ENCODE data around the gene SCUBE3. TPM values are rescaled to one million over a fixed set of nuclear protein-coding genes. Genes with fewer than 3 reads are reported as not detected.

SCUBE3 gene
- total and polyA plus RNA-seq, 2 experiments from 2014 or later, result 8.7 to 10.2 TPM

DNA sequence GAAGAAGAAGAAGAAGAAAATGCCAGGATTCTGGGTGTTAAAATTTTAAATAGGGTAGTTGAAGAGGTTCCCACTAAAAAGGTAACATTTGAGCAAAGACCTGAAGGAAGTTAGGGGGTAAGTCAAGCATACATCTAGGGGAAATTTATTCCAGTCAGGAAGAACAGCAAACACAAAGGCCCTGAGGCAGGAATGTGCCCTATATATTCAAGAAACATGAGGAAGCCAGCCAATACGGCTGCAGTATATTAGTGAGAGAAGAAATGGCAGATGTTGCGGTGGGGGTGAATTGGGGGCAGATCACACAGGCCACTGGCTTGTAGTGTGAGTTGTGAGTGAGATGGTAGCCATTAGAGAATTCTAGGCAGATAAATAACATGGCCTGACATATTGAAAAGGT is 51.8 kb downstream of the SCUBE3 start:
- Histone ChIP-seq H3K9me2 (replicated peaks; ENCODE audit: insufficient read depth) (no peaks in the 10 kb centered on the region), H3K36me3 (replicated peaks; ENCODE audit: insufficient read depth, low read depth) (no peaks in the 10 kb centered on the region), H3K27ac (no peak overlapping the region), H3K27me3 (no peaks in the 10 kb centered on the region), H3K4me1 (ENCODE audit: insufficient read depth) (peaks cover 13% of the 10 kb centered on the region), H3K4me3 (no peak overlapping the region), H4K20me1 (ENCODE audit: insufficient read depth, poor library complexity, severe bottlenecking) (no peaks in the 10 kb centered on the region), H3K4me2 (no peak overlapping the region), H3K9me3 (ENCODE audit: low read depth) (no peaks in the 10 kb centered on the region), H3K79me2 (peaks cover 20% of the 10 kb centered on the region), H2AFZ (no peak overlapping the region)
- WGBS (ENCODE audit: low lambda C conversion rate, missing lambda C conversion rate), result 85% methylated on average over 2 of the region's 2 CpGs
- TF ChIP-seq EZH2 (IDR thresholded peaks at IDR 0.05; ENCODE audit: borderline replicate concordance) (no peak), EZH2phosphoT487 (IDR thresholded peaks at IDR 0.05; ENCODE audit: low read depth, severe bottlenecking, unreplicated experiment) (no peak)
- TF ChIP-seq, protein P1, sequence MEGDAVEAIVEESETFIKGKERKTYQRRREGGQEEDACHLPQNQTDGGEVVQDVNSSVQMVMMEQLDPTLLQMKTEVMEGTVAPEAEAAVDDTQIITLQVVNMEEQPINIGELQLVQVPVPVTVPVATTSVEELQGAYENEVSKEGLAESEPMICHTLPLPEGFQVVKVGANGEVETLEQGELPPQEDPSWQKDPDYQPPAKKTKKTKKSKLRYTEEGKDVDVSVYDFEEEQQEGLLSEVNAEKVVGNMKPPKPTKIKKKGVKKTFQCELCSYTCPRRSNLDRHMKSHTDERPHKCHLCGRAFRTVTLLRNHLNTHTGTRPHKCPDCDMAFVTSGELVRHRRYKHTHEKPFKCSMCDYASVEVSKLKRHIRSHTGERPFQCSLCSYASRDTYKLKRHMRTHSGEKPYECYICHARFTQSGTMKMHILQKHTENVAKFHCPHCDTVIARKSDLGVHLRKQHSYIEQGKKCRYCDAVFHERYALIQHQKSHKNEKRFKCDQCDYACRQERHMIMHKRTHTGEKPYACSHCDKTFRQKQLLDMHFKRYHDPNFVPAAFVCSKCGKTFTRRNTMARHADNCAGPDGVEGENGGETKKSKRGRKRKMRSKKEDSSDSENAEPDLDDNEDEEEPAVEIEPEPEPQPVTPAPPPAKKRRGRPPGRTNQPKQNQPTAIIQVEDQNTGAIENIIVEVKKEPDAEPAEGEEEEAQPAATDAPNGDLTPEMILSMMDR (IDR thresholded peaks at IDR 0.05; ENCODE audit: poor library complexity), result no peak
- DNase-seq (ENCODE audit: low spot score), result no peak

DNA sequence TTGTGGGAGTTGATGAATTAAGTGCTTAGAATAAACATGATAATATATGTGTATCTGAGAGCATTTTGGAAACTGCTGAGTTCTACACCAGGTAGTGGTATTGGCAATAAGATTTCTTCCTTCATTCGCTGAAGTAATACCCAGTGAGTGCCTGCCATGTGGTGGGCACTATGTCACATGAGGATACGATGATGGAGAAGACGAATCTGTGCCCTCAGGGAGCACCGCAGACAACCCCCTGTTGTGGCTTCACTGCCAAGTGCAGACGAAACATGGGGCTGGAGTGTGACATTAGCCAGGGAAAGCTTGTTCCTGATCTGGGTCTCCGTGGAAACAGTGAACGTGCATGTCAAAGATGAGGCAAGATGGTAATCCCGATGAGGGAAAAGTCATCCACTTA is 53.7 kb downstream of the SCUBE3 start:
- Histone ChIP-seq H3K27me3 (no peaks in the 10 kb centered on the region), H3K4me3 (no peak overlapping the region), H2AFZ (no peak overlapping the region), H3K4me1 (ENCODE audit: insufficient read depth) (peaks cover 7% of the 10 kb centered on the region), H3K9me3 (ENCODE audit: low read depth) (no peaks in the 10 kb centered on the region), H3K27ac (no peak overlapping the region), H4K20me1 (ENCODE audit: insufficient read depth, poor library complexity, severe bottlenecking) (no peaks in the 10 kb centered on the region), H3K36me3 (replicated peaks; ENCODE audit: insufficient read depth, low read depth) (no peaks in the 10 kb centered on the region), H3K79me2 (peaks cover 17% of the 10 kb centered on the region), H3K4me2 (no peak overlapping the region), H3K9me2 (replicated peaks; ENCODE audit: insufficient read depth) (no peaks in the 10 kb centered on the region)
- WGBS (ENCODE audit: low lambda C conversion rate, missing lambda C conversion rate), result 83% methylated on average over 8 of the region's 8 CpGs
- no peak for DNase-seq (ENCODE audit: low spot score)
- TF ChIP-seq EZH2phosphoT487 (IDR thresholded peaks at IDR 0.05; ENCODE audit: low read depth, severe bottlenecking, unreplicated experiment) (no peak), EZH2 (IDR thresholded peaks at IDR 0.05; ENCODE audit: borderline replicate concordance) (no peak)
- TF ChIP-seq, protein P1 (IDR thresholded peaks at IDR 0.05; ENCODE audit: poor library complexity), result no peak

DNA sequence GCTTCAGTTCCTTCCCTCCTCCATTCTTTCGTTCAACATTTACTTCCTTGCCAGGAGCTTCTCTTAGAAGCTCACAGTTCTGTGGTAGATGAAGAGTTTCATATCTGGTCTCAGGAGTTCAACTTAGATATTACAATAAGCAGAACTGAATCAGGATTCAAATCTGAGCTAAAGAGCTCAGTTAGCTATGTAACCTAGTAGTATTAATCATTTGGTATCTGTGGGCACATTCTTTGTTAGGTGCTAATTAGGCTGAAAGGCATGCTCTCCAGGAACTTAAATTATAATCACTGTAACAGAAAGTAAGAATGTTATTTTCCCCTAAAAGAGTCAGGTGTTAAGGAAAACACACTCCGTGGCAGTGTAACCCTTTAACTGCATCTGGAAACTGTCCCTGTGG is 54.1 kb downstream of the SCUBE3 start:
- no peaks in the 10 kb centered on the region for H4K20me1 ChIP-seq (ENCODE audit: insufficient read depth, poor library complexity, severe bottlenecking)
- 68% methylated on average over 2 of the region's 2 CpGs for WGBS (ENCODE audit: low lambda C conversion rate, missing lambda C conversion rate)
- no peak for DNase-seq (ENCODE audit: low spot score)
- peaks cover 7% of the 10 kb centered on the region for H3K4me1 ChIP-seq (ENCODE audit: insufficient read depth)
- H3K4me2 ChIP-seq, result no peak overlapping the region
- H3K4me3 ChIP-seq, result no peak overlapping the region
- no peak overlapping the region for H2AFZ ChIP-seq
- H3K9me2 ChIP-seq (replicated peaks; ENCODE audit: insufficient read depth), result no peaks in the 10 kb centered on the region
- no peaks in the 10 kb centered on the region for H3K9me3 ChIP-seq (ENCODE audit: low read depth)
- H3K79me2 ChIP-seq, result peaks cover 17% of the 10 kb centered on the region
- no peaks in the 10 kb centered on the region for H3K36me3 ChIP-seq (replicated peaks; ENCODE audit: insufficient read depth, low read depth)
- TF ChIP-seq, protein P1 (IDR thresholded peaks at IDR 0.05; ENCODE audit: poor library complexity), result no peak
- TF ChIP-seq EZH2 (IDR thresholded peaks at IDR 0.05; ENCODE audit: borderline replicate concordance), result no peak
- TF ChIP-seq EZH2phosphoT487 (IDR thresholded peaks at IDR 0.05; ENCODE audit: low read depth, severe bottlenecking, unreplicated experiment), result no peak
- H3K27me3 ChIP-seq, result no peaks in the 10 kb centered on the region
- no peak overlapping the region for H3K27ac ChIP-seq

DNA sequence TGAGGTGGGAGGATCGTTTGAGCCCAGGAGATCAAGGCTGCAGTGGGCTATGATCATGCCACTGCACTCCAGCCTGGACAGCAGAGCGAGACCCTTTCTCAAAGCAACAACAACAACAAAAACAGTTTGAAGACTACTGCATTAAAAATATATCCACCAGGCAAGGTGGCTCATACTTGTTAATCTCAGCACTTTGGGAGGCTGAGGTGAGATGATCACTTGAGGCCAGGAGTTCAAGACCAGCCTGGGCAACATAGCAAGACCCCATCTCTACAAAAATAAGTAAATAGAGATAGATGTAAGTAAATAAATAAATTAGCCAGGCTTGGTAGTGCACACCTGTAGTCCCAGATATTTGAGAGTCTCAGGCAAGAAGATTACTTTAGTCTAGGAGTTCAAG is 58.2 kb downstream of the SCUBE3 start:
- Histone ChIP-seq H3K36me3 (replicated peaks; ENCODE audit: insufficient read depth, low read depth) (no peaks in the 10 kb centered on the region), H4K20me1 (ENCODE audit: insufficient read depth, poor library complexity, severe bottlenecking) (no peaks in the 10 kb centered on the region), H3K27me3 (no peaks in the 10 kb centered on the region), H3K4me3 (no peak overlapping the region), H3K9me3 (ENCODE audit: low read depth) (no peaks in the 10 kb centered on the region), H3K4me1 (ENCODE audit: insufficient read depth) (no peaks in the 10 kb centered on the region), H3K4me2 (no peak overlapping the region), H2AFZ (no peak overlapping the region), H3K79me2 (peaks cover 3% of the 10 kb centered on the region), H3K27ac (no peak overlapping the region), H3K9me2 (replicated peaks; ENCODE audit: insufficient read depth) (no peaks in the 10 kb centered on the region)
- WGBS (ENCODE audit: low lambda C conversion rate, missing lambda C conversion rate), result 98% methylated on average over 2 of the region's 2 CpGs
- TF ChIP-seq EZH2 (IDR thresholded peaks at IDR 0.05; ENCODE audit: borderline replicate concordance) (no peak), EZH2phosphoT487 (IDR thresholded peaks at IDR 0.05; ENCODE audit: low read depth, severe bottlenecking, unreplicated experiment) (no peak)
- TF ChIP-seq, protein P1 (IDR thresholded peaks at IDR 0.05; ENCODE audit: poor library complexity), result no peak
- DNase-seq (ENCODE audit: low spot score), result no peak

All from hepatocyte (in vitro differentiated cells).